ENCODE results near the gene IRF2BP2. TPM values are rescaled to one million over a fixed set of nuclear protein-coding genes. Genes with fewer than 3 reads are reported as not detected.

The IRF2BP2 gene
- total and polyA plus RNA-seq, 2 of the 13 experiments (the other 11 are each of a cell fraction or from before 2014, with no cell fraction given): 140 to 147 TPM

- H2AFZ ChIP-seq (ENCODE audit: low read length): no peak overlapping the region
- TF ChIP-seq XBP1 (CRISPR knock-in tag; IDR thresholded peaks at IDR 0.05): no peak
- no peak for TF ChIP-seq RBAK (CRISPR knock-in tag; IDR thresholded peaks at IDR 0.05)
- TF ChIP-seq PHB2 (IDR thresholded peaks at IDR 0.05; ENCODE audit: partially characterized antibody): no peak
- no peak for TF ChIP-seq ZNF891 (CRISPR knock-in tag; IDR thresholded peaks at IDR 0.05)
- peak; percentile 86; the same call in 1 of the 2 replicates for TF ChIP-seq ETV5 (CRISPR knock-in tag; IDR thresholded peaks at IDR 0.05; ENCODE audit: borderline replicate concordance)
- no peak for TF ChIP-seq SIN3A (IDR thresholded peaks at IDR 0.05; ENCODE audit: borderline replicate concordance, low read depth, low read length)
- peak; percentile 75 for TF ChIP-seq RARA (CRISPR knock-in tag; IDR thresholded peaks at IDR 0.05)
- peak; percentile 55 for TF ChIP-seq FOXP4 (CRISPR knock-in tag; IDR thresholded peaks at IDR 0.05)
- TF ChIP-seq ARID2 (CRISPR knock-in tag; IDR thresholded peaks at IDR 0.05; ENCODE audit: borderline replicate concordance): no peak
- no peak for TF ChIP-seq MYC (CRISPR knock-in tag; IDR thresholded peaks at IDR 0.05; ENCODE audit: borderline replicate concordance)
- no peak for TF ChIP-seq ZBTB39 (CRISPR knock-in tag; IDR thresholded peaks at IDR 0.05)
- TF ChIP-seq ZNF460 (CRISPR knock-in tag; IDR thresholded peaks at IDR 0.05; ENCODE audit: borderline replicate concordance): no peak
- no peak for TF ChIP-seq HNRNPL (IDR thresholded peaks at IDR 0.05; ENCODE audit: low read depth, low read length)
- peak; percentile 65; the same call in 1 of the 2 replicates for TF ChIP-seq JUND (CRISPR knock-in tag; IDR thresholded peaks at IDR 0.05)
- TF ChIP-seq HNF1B (CRISPR knock-in tag; IDR thresholded peaks at IDR 0.05): no peak
- TF ChIP-seq FOSL2 (CRISPR knock-in tag; IDR thresholded peaks at IDR 0.05): peak; percentile 82
- TF ChIP-seq AKAP8 (CRISPR knock-in tag; IDR thresholded peaks at IDR 0.05): no peak
- no peak for TF ChIP-seq ZNF616 (CRISPR knock-in tag; IDR thresholded peaks at IDR 0.05; ENCODE audit: low read depth)
- TF ChIP-seq RELA (CRISPR knock-in tag; IDR thresholded peaks at IDR 0.05): no peak
- no peak for TF ChIP-seq ZNF496 (CRISPR knock-in tag; IDR thresholded peaks at IDR 0.05; ENCODE audit: insufficient replicate concordance)
- 0 out of 2 replicates have a peak, but pooled peaks have one; percentile 21 for TF ChIP-seq HDAC2 (CRISPR knock-in tag; IDR thresholded peaks at IDR 0.05)
- TF ChIP-seq HMG20B (CRISPR knock-in tag; conservative IDR thresholded peaks at IDR 0.05): no peak
Measured at GRCh38 chr1:234631721-234632125, 21.7 kb upstream of the IRF2BP2 start.

More at GRCh38 chr1:234631721-234632125, 21.7 kb upstream of the IRF2BP2 start:
- peaks cover 80% of the 10 kb centered on the region for H3K4me1 ChIP-seq (ENCODE audit: insufficient read depth, low read length)
- H3K79me2 ChIP-seq (ENCODE audit: insufficient read depth, low read length): no peaks in the 10 kb centered on the region
- in situ Hi-C loops (cut with HindIII; ENCODE audit: extremely low pct_ligation_motif_present, low pct_unique_long_range_greater_than_20kb): no loop called here
- H3K27me3 ChIP-seq (ENCODE audit: control insufficient read depth in 1 of 2, insufficient read depth in 2 of 2, low read length in 2 of 2): no peaks in the 10 kb centered on the region
- no peak overlapping the region for H3K4me2 ChIP-seq (ENCODE audit: low read depth, low read length)
- intact Hi-C loops (cut with micrococcal nuclease; ENCODE audit: unreplicated experiment): loop anchor here (1.0 kb wide), 1 partner anchor 19 kb away; no protein-coding TSS in a partner anchor
- peak; percentile 66 for ATAC-seq
- 18% methylated on average over 1 of the region's 1 CpG for WGBS (ENCODE audit: low lambda C conversion rate)
- H3K9me3 ChIP-seq (ENCODE audit: low read length): no peaks in the 10 kb centered on the region
- H3K9ac ChIP-seq (ENCODE audit: insufficient read depth, low read depth, low read length): peak overlapping the region; percentile 36; the same call in 1 of the 2 replicates
- H3K36me3 ChIP-seq (replicated peaks in 1 of 2; ENCODE audit: control insufficient read depth in 1 of 2, insufficient read depth in 2 of 2, low read length in 2 of 2): no peaks in the 10 kb centered on the region
- POLR2A ChIA-PET: interaction anchor here (0.7 to 4.4 kb wide), 15 partner anchors 10 to 347 kb away, joined by 3 to 44 read pairs (median 5); no protein-coding TSS in a partner anchor
- CTCF ChIA-PET (ENCODE audit: low intra/inter-chr PET ratio, low total read pairs): no interaction called here
- peak; percentile 90 for DNase-seq (ENCODE audit: low spot score)
- BruUV-seq (replicated peaks): no TSS peak
- FAIRE-seq: peak; percentile 83
- no peaks in the 10 kb centered on the region for H4K20me1 ChIP-seq (ENCODE audit: insufficient read depth, low read length)
- peak overlapping the region; percentile 60 for H3K27ac ChIP-seq (ENCODE audit: extremely low read length, insufficient read depth, low read length)
- no peak overlapping the region for H3K4me3 ChIP-seq (replicated peaks in 1 of 3; ENCODE audit: insufficient read depth in 1 of 3, low read depth in 2 of 3, low read length in 3 of 3)

Data from HepG2 (cell line).